GM12874 (cell line): Measurements from ENCODE around the gene DRICH1.

Experiments
- TF ChIP-seq, protein P1 (sequence below): IDR thresholded peaks from 2 replicates; pipeline ENCODE4 v1.5.1; 2011; ENCODE audit warnings: low read depth, mild to moderate bottlenecking, control low read depth, low read length, moderate library complexity; ENCODE audit not compliant: insufficient read depth

The DRICH1 gene

DNA sequence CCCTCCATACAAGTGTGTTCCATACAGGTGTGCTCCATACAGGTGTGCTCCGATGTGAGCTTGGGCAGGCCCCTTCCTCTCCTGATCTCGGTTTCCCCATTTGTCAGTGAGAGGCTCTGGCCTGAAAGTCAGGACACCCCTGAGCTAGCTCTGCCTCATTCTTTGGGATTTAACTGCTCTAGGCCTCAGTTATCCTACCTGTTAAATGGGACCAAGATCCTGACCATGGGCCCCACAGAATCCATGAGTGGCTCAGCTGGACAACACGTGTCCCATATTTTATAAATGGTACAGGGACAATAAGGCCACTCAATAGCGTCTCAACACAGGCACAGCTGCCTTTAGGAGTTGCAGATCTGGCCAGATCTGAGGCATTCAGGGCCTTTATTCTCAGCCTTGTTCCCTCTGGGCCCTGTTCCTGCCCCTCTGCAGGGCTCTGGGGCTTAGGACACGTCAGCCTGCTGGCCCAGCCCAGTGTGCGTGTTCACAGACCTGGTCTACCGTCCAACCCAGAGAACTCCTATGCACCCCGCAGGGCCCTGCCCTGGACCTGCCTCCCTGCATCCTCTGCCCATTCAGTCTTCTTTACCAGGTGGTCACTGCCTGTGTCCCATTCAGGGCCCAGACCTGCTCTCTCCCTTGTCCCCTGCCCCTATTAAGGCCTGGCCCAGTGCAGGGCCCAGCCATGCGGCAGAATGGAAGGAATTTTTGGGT lies 33.2 kb downstream of the DRICH1 start:
- TF ChIP-seq, protein P1, sequence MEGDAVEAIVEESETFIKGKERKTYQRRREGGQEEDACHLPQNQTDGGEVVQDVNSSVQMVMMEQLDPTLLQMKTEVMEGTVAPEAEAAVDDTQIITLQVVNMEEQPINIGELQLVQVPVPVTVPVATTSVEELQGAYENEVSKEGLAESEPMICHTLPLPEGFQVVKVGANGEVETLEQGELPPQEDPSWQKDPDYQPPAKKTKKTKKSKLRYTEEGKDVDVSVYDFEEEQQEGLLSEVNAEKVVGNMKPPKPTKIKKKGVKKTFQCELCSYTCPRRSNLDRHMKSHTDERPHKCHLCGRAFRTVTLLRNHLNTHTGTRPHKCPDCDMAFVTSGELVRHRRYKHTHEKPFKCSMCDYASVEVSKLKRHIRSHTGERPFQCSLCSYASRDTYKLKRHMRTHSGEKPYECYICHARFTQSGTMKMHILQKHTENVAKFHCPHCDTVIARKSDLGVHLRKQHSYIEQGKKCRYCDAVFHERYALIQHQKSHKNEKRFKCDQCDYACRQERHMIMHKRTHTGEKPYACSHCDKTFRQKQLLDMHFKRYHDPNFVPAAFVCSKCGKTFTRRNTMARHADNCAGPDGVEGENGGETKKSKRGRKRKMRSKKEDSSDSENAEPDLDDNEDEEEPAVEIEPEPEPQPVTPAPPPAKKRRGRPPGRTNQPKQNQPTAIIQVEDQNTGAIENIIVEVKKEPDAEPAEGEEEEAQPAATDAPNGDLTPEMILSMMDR, result no peak

DNA sequence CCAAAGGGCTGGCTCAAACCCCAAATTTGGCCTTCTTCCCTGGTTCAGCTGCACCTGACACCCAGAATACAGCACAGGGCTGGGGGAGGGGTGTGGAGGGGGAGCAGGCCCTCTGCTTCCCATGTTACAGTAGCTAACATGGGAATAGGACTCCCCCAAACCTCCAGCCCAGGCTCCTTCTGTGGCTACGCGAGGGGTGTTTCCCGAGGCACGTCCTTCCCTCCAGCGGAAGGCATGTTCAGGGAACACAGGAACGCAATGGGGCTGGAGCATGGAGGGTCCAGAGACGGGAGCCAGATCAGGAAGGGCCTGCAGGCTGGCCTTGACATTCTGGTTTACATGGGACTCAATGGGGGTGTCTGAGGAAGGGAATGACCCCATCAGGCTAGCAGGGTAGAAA lies 40.3 kb downstream of the DRICH1 start:
- TF ChIP-seq, protein P1, result no peak

DNA sequence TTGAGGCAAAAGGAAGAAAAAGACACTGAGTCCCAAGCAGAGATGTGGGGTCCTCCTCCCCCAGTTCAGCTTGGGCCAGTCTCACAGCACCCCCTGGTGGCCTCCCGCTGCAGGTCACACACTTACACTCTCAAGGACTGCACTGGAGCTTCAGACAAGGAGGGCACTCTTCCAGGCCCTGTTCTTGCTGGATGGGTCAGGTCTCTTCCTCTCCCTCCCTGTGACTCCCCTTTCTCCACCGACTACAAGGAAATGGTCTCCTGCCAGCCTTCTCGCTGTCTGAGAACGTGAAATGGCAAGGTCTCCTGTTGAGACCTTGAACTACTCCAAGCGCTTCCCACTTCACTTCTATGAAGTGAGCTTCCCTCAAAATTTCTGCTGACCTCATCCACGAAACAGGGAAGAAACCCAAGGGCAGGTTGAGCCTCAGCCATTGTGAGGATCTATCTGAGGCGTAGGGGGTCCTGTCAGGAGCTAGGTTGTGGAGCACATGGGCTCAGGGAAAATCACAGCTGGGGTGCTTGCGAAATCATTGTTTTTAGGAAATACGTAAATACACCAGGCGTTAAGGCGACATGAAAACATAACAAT lies 40.8 kb downstream of the DRICH1 start:
- TF ChIP-seq, protein P1, result peak; percentile 96

- TF ChIP-seq, protein P1, result no peak
Measured at GRCh38 chr22:23583836-23584235, 48.3 kb downstream of the DRICH1 start.

DNA sequence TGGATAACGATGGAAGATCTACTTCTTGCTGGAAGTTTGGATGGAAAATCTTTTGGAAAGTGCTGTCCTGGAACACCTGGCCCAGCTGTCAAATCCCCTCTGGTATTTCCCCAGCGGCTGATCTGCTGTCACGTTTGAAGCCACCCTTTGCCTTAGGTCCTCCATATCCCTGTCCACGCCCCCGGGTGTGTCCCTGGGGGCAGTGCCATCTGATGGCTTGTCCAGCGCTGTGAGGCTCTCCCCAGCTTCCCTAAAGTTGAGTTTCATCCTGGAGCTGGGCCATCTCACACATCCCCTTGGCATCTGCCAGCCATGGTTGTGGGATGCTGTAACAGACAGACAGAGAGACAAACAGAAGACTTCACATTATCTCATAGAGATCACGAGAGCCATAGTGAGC lies 49.0 kb downstream of the DRICH1 start:
- TF ChIP-seq, protein P1, result no peak

DNA sequence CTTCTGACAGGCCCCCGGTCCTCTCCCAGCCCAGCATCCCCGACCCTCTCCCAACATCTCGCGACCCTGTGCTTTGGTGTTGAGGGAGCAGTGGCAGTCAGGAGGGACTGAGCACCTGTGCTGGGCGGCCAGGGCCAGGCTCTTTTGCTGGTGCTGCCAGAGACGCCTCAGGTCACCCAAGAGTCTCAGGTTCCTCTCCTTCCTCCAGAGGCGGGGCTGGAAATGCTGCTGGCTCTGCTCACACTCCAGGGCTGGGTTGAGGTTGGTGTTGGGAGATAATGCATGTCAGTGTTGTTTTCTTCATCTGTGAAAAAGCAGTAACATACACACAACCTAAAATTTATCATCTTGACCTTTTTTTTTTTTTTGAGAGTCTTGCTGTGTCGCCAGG lies 50.9 kb downstream of the DRICH1 start:
- TF ChIP-seq, protein P1, result no peak

DNA sequence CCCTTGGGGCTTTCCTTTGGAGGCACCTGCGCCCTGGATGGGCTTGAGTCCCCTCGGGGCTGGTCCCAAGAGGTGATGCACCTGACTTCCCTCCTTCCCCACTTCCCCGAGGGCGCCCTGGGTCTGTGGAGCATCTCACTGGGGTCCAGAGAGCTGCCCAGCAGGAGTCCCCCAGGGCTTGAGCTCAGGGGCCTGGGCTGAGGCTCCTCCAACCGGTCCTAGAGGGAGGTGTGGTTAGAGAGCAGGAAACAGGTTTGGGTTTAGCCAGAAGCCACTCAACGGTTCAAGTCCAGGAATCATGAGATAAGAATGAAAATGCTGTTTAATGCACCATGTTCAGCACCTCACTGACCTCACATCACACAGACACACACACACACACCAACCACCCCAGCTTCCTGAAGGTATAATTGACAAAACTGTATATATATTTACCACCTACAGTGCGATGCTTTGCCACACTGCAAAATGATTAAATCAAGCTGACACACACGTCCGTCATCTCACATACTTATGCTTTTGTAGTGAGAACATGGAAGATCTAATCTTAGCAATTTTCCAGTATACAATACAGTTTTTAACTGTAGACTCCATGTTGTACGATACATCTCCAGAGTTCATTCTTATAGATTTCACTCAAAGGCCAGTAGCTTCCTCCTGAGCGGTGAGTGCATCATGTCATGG lies 51.4 kb downstream of the DRICH1 start:
- TF ChIP-seq, protein P1, result no peak
